ENCODE data around the gene RAD18. TPM values are rescaled to one million over a fixed set of nuclear protein-coding genes. Genes with fewer than 3 reads are reported as not detected.

RAD18 gene
- total RNA-seq, 1 donor from 2014 or later, result 7.6 TPM

GRCh38 chr3:8857720-8858367 is 105.4 kb downstream of the RAD18 start:
- H3K27me3 ChIP-seq (ENCODE audit: control insufficient read depth, insufficient read depth, low read length), result no peaks in the 10 kb centered on the region
- DNase-seq (ENCODE audit: low read depth), result no peak
- no peak overlapping the region for H3K4me3 ChIP-seq (ENCODE audit: low read depth, low read length)
- no peaks in the 10 kb centered on the region for H3K36me3 ChIP-seq (ENCODE audit: control insufficient read depth, insufficient read depth, low read length)
- no peak for TF ChIP-seq CTCF (IDR thresholded peaks at IDR 0.05; ENCODE audit: insufficient read depth, low read length, poor library complexity, severe bottlenecking)

DNA sequence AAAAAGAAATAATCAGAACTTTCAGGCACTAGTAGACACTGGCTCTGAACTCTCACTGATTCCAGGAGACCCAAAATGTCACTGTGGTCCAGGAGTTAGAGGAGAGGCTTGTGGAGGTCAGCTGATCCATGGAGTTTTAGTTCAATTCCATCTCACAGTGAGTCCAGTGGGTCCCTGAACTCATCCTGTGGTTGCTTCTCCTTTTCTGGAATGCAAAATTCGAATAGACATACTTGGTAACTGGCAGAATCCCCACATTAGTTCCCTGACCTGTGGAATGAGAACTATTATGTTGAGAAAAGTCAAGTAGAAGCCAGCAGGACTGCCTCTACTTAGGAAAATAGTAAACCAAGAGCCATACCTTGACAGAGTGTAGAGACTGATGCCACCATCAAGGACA is 106.6 kb downstream of the RAD18 start:
- DNase-seq (ENCODE audit: low read depth), result no peak
- no peaks in the 10 kb centered on the region for H3K36me3 ChIP-seq (ENCODE audit: control insufficient read depth, insufficient read depth, low read length)
- no peaks in the 10 kb centered on the region for H3K27me3 ChIP-seq (ENCODE audit: control insufficient read depth, insufficient read depth, low read length)
- TF ChIP-seq CTCF (IDR thresholded peaks at IDR 0.05; ENCODE audit: insufficient read depth, low read length, poor library complexity, severe bottlenecking), result no peak
- no peak overlapping the region for H3K4me3 ChIP-seq (ENCODE audit: low read depth, low read length)

- H3K4me3 ChIP-seq (ENCODE audit: low read depth, low read length), result no peak overlapping the region
- TF ChIP-seq CTCF (IDR thresholded peaks at IDR 0.05; ENCODE audit: insufficient read depth, low read length, poor library complexity, severe bottlenecking), result no peak
- DNase-seq (ENCODE audit: low read depth), result no peak
- H3K36me3 ChIP-seq (ENCODE audit: control insufficient read depth, insufficient read depth, low read length), result no peaks in the 10 kb centered on the region
- no peaks in the 10 kb centered on the region for H3K27me3 ChIP-seq (ENCODE audit: control insufficient read depth, insufficient read depth, low read length)
Measured at GRCh38 chr3:8856071-8856470, 107.2 kb downstream of the RAD18 start.

DNA sequence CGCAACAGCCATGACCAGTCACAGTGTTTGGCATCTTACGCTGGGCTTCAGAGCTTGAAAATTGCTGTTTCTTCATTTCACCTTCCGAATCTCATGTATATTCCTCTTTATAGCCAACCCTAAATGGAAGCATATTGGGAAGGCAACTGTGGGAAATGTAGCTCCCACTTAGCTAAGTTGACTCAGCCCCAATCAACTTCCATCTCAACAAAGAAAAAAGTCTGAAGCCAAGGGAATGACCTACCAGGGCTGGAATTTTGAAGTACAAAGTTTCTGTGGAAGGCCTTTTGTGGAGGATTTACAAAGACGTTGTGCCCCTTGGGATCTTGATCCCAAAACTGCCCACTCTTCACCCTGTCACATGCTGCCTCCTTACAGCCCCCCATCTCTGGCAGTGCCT is 108.6 kb downstream of the RAD18 start:
- no peak for DNase-seq (ENCODE audit: low read depth)
- H3K36me3 ChIP-seq (ENCODE audit: control insufficient read depth, insufficient read depth, low read length), result no peaks in the 10 kb centered on the region
- no peak overlapping the region for H3K4me3 ChIP-seq (ENCODE audit: low read depth, low read length)
- no peak for TF ChIP-seq CTCF (IDR thresholded peaks at IDR 0.05; ENCODE audit: insufficient read depth, low read length, poor library complexity, severe bottlenecking)
- H3K27me3 ChIP-seq (ENCODE audit: control insufficient read depth, insufficient read depth, low read length), result no peaks in the 10 kb centered on the region

DNA sequence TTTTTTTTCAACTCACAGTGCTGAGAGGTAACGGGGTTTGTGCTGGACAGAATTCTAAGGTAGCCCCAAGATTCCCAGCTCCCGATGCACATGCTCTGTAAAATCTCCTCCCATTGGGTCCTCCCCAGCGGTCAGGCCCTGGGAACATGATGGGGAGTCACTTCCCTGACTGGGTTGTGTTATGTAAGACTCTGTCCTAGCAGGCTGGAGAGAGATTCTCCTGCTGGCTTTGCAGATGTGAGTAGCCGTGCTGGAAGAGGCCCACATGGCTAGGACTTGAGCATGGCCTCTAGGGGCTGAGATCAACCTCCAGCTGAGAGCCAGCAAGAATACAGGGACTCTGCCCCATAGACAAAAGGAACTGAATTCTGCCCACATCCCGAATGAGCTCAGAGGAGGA is 110.2 kb downstream of the RAD18 start:
- TF ChIP-seq CTCF (IDR thresholded peaks at IDR 0.05; ENCODE audit: insufficient read depth, low read length, poor library complexity, severe bottlenecking), result no peak
- Histone ChIP-seq H3K27me3 (ENCODE audit: control insufficient read depth, insufficient read depth, low read length) (no peaks in the 10 kb centered on the region), H3K4me3 (ENCODE audit: low read depth, low read length) (no peak overlapping the region), H3K36me3 (ENCODE audit: control insufficient read depth, insufficient read depth, low read length) (no peaks in the 10 kb centered on the region)
- DNase-seq (ENCODE audit: low read depth), result no peak

DNA sequence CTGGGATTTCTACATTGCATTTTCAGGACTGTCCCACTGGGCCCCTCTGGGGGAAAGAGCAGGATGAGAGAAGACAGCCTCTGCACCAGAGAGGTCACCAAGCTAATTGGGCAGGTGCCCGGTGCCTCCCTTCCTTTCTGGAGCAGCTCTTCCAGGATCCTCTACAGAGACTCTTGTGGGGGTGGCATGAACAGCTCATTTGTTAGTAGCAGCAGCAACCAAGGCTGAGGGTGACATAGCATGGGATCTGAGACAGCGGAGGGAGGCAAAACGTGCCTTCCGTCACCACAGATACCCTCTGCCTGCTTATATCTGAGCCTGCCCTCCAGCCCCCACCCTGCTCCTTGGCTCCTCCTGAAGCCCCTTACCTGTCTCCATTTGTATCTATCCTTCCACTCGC is 110.8 kb downstream of the RAD18 start:
- TF ChIP-seq CTCF (IDR thresholded peaks at IDR 0.05; ENCODE audit: insufficient read depth, low read length, poor library complexity, severe bottlenecking), result no peak
- Histone ChIP-seq H3K4me3 (ENCODE audit: low read depth, low read length) (no peak overlapping the region), H3K27me3 (ENCODE audit: control insufficient read depth, insufficient read depth, low read length) (no peaks in the 10 kb centered on the region), H3K36me3 (ENCODE audit: control insufficient read depth, insufficient read depth, low read length) (no peaks in the 10 kb centered on the region)
- no peak for DNase-seq (ENCODE audit: low read depth)

Data from kidney epithelial cell (primary cell).